IMR-90 (cell line): Measurements from ENCODE around the gene XAB2.

Source experiments
- BHLHE40 ChIP-seq: fragments of 150-350 bp; IDR thresholded peaks from 2 replicates; pipeline ENCODE4 v1.6.1; 2016; ENCODE audit warnings: mild to moderate bottlenecking, low read depth, low read length
- CHD1 ChIP-seq: IDR thresholded peaks from 2 replicates; pipeline ENCODE4 v1.6.1; 2012; ENCODE audit warnings: low read depth, low read length, improper control_type of control experiment
- FOS ChIP-seq: fragments of 150-350 bp; IDR thresholded peaks from 2 replicates; pipeline ENCODE4 v1.6.1; 2016; ENCODE audit warnings: low read depth, low read length
- MAFK ChIP-seq: IDR thresholded peaks from 2 replicates; pipeline ENCODE4 v1.6.1; 2012; ENCODE audit warnings: low read depth, low read length, improper control_type of control experiment
- MAZ ChIP-seq: IDR thresholded peaks from 2 replicates; pipeline ENCODE4 v1.6.1; 2012; ENCODE audit warnings: low read depth, mild to moderate bottlenecking, low read length, improper control_type of control experiment, moderate library complexity, borderline replicate concordance
- MXI1 ChIP-seq: IDR thresholded peaks from 2 replicates; pipeline ENCODE4 v1.6.1; 2012; ENCODE audit warnings: low read depth, mild to moderate bottlenecking, low read length, moderate library complexity, borderline replicate concordance
- NFE2L2 ChIP-seq: fragments of 150-350 bp; IDR thresholded peaks from 2 replicates; pipeline ENCODE4 v1.6.1; 2016; ENCODE audit warnings: low read depth, mild to moderate bottlenecking, low read length
- POLR2A ChIP-seq: IDR thresholded peaks from 2 replicates; pipeline ENCODE4 v1.6.1; 2012; ENCODE audit warnings: mild to moderate bottlenecking, low read depth, low read length
- RAD21 ChIP-seq: IDR thresholded peaks from 2 replicates; pipeline ENCODE4 v1.6.1; 2012; ENCODE audit warnings: low read length, improper control_type of control experiment
- RCOR1 ChIP-seq: IDR thresholded peaks from 2 replicates; pipeline ENCODE4 v1.6.1; 2012; ENCODE audit warnings: mild to moderate bottlenecking, low read length, improper control_type of control experiment; ENCODE audit not compliant: insufficient replicate concordance
- RFX5 ChIP-seq: IDR thresholded peaks from 2 replicates; pipeline ENCODE4 v1.8.0; 2012; ENCODE audit warnings: low read depth, mild to moderate bottlenecking, low read length, moderate library complexity
- TF ChIP-seq, protein P1 (sequence below): conservative IDR thresholded peaks from 2 replicates; pipeline ENCODE4 v1.5.1; 2012; ENCODE audit warnings: mild to moderate bottlenecking, low read depth, low read length, improper control_type of control experiment
- TF ChIP-seq, protein P2 (sequence below): fragments of 150-350 bp; IDR thresholded peaks from 2 replicates; pipeline ENCODE4 v1.6.1; 2017; ENCODE audit warnings: mild to moderate bottlenecking, antibody characterized with exemption, low read length, low read depth
- TF ChIP-seq, protein P3 (sequence below): fragments of 150-350 bp; IDR thresholded peaks from 2 replicates; pipeline ENCODE4 v1.6.1; 2016; ENCODE audit warnings: low read depth, mild to moderate bottlenecking, low read length, moderate library complexity, borderline replicate concordance

DNA sequence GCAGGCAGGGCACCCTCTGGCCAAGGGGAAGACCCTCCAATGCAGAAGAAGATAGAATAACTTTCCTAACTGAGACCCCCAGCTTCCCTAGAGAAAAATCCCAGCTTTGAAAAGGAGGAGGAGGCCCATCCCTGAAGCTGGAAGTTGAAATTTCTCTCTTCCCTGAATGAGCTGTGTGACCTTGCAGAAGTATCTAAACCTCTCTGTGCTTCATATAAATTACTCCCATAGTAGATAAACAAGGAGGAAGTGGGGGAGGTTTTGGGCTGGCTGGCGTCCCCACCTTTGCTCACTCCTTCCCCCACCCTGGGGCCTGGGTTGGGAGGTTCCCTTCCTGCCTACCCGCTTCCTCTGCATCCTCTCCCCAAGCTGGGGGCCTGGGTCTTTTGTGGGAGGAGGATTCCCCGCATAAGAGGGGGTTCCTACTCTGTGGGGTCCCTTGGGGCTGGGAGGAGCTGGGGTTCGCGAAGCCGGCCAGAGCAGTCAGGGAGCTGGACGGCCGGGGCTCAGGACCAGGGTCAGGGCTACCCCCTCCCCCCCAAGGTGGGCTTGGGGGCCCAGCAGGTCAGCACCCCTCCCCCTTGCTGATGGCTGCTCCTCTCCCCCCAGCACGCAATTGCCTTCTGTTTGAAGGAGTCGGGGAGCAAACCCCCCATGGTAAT lies 22.0 kb downstream of the XAB2 start:
- TF ChIP-seq POLR2A = no peak
- no peak for TF ChIP-seq RAD21
- TF ChIP-seq, protein P1, sequence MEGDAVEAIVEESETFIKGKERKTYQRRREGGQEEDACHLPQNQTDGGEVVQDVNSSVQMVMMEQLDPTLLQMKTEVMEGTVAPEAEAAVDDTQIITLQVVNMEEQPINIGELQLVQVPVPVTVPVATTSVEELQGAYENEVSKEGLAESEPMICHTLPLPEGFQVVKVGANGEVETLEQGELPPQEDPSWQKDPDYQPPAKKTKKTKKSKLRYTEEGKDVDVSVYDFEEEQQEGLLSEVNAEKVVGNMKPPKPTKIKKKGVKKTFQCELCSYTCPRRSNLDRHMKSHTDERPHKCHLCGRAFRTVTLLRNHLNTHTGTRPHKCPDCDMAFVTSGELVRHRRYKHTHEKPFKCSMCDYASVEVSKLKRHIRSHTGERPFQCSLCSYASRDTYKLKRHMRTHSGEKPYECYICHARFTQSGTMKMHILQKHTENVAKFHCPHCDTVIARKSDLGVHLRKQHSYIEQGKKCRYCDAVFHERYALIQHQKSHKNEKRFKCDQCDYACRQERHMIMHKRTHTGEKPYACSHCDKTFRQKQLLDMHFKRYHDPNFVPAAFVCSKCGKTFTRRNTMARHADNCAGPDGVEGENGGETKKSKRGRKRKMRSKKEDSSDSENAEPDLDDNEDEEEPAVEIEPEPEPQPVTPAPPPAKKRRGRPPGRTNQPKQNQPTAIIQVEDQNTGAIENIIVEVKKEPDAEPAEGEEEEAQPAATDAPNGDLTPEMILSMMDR = no peak
- no peak for TF ChIP-seq MAFK
- no peak for TF ChIP-seq RFX5
- TF ChIP-seq, protein P2, sequence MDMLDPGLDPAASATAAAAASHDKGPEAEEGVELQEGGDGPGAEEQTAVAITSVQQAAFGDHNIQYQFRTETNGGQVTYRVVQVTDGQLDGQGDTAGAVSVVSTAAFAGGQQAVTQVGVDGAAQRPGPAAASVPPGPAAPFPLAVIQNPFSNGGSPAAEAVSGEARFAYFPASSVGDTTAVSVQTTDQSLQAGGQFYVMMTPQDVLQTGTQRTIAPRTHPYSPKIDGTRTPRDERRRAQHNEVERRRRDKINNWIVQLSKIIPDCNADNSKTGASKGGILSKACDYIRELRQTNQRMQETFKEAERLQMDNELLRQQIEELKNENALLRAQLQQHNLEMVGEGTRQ = no peak
- TF ChIP-seq NFE2L2 = no peak
- TF ChIP-seq MXI1 = no peak
- TF ChIP-seq, protein P3, sequence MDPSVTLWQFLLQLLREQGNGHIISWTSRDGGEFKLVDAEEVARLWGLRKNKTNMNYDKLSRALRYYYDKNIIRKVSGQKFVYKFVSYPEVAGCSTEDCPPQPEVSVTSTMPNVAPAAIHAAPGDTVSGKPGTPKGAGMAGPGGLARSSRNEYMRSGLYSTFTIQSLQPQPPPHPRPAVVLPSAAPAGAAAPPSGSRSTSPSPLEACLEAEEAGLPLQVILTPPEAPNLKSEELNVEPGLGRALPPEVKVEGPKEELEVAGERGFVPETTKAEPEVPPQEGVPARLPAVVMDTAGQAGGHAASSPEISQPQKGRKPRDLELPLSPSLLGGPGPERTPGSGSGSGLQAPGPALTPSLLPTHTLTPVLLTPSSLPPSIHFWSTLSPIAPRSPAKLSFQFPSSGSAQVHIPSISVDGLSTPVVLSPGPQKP = no peak
- no peak for TF ChIP-seq FOS
- TF ChIP-seq RCOR1 = no peak
- TF ChIP-seq CHD1 = no peak
- no peak for TF ChIP-seq MAZ
- no peak for TF ChIP-seq BHLHE40
